Measurements from ENCODE around the gene PFKFB3.

DNA sequence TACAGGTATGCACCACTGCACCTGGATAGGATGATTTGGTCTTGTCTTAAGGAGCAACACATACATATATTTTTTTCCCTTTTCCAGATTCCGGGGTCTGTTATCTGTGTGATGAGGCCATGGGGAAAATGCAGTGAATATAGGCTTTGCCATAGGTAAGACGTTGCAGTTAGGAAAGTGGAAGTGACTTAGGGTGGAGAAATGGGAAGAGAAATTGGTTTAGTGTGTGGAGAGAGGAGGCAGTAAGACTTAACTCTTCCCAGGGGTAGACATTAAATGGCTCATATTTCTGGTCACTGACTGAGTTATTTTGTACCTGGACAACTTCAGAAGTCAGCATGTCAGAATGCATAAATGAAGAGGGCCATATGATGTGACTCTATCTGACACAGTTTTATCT lies 66.7 kb downstream of the PFKFB3 start:
- TF ChIP-seq ZNF169 (tag by site-specific recombination; IDR thresholded peaks at IDR 0.05) (no peak), ZNF274 (IDR thresholded peaks at IDR 0.05; ENCODE audit: low read length) (no peak), ZNF274 (tag by site-specific recombination; IDR thresholded peaks at IDR 0.05; ENCODE audit: borderline replicate concordance) (no peak), ZNF37A (tag by site-specific recombination; IDR thresholded peaks at IDR 0.05) (no peak)
- TF ChIP-seq, protein P1, sequence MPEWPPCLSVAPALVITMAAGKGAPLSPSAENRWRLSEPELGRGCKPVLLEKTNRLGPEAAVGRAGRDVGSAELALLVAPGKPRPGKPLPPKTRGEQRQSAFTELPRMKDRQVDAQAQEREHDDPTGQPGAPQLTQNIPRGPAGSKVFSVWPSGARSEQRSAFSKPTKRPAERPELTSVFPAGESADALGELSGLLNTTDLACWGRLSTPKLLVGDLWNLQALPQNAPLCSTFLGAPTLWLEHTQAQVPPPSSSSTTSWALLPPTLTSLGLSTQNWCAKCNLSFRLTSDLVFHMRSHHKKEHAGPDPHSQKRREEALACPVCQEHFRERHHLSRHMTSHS (tag by site-specific recombination; IDR thresholded peaks at IDR 0.05): no peak
